ENCODE measurements around the gene DAAM2. TPM values are rescaled to one million over a fixed set of nuclear protein-coding genes. Genes with fewer than 3 reads are reported as not detected.

Gene DAAM2
- polyA plus RNA-seq, 1 of the 3 experiments (the other 2 are of a cell fraction), result 0.20 TPM

DNA sequence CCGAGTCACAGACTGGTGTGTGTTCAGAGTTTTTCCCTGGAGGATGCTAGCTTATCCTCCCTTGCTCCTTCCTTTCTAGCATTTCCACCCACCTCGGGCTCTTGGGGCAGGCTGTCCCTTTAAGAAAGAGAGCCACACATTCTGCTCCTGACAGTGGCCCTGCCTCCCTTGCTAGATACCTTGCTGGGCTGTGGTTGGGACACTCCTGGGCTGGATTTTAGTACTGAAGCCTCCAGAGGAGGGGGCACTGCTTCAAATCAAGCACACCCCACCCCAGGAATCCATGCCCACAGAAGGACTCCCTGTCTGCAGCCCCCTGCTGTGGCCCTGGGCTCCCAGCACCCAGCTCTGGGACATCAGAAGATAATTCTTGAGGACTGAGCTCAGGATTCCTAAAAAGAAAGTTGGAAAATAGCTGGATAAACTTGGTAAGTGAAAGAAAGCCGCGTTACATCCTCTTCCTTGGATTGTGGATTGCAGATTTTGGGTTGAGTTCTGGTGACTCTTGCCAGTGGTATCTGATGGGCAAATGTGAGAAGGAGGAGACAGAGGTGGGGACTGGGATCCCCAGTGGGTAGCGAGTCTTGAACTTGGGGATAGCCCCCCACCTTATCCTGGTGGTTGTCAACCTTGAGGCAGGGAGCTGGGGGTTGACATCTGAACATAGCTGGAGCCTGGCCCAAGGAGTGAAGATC, 29.0 kb downstream of the DAAM2 start:
- Histone ChIP-seq H3K27ac (ENCODE audit: low read depth in 2 of 2, low read length in 1 of 2) (no peak overlapping the region), H3K9me3 (no peaks in the 10 kb centered on the region), H3K4me2 (no peak overlapping the region), H3K4me1 (ENCODE audit: control insufficient read depth in 1 of 2, insufficient read depth in 2 of 2, low read depth in 1 of 2, low read length in 1 of 2) (peaks cover 0 to 16% of the 10 kb centered on the region in 2 experiments; a peak in 1 of 4 replicates), H3K9ac (no peak overlapping the region), H4K20me1 (ENCODE audit: insufficient read depth) (no peaks in the 10 kb centered on the region), H3K79me2 (ENCODE audit: insufficient read depth) (no peaks in the 10 kb centered on the region), H3K9me2 (no peaks in the 10 kb centered on the region), H2AFZ (ENCODE audit: low read depth) (no peak overlapping the region), H3K4me3 (ENCODE audit: low read depth in 2 of 2, low read length in 1 of 2) (no peak overlapping the region), H3K27me3 (ENCODE audit: insufficient read depth) (no peaks in the 10 kb centered on the region), H3F3A (replicated peaks; ENCODE audit: insufficient read depth) (no peaks in the 10 kb centered on the region), H3K36me3 (replicated peaks in 1 of 2; ENCODE audit: control insufficient read depth in 1 of 2, insufficient read depth in 2 of 2, low read length in 1 of 2) (no peaks in the 10 kb centered on the region)
- TF ChIP-seq, protein P1, sequence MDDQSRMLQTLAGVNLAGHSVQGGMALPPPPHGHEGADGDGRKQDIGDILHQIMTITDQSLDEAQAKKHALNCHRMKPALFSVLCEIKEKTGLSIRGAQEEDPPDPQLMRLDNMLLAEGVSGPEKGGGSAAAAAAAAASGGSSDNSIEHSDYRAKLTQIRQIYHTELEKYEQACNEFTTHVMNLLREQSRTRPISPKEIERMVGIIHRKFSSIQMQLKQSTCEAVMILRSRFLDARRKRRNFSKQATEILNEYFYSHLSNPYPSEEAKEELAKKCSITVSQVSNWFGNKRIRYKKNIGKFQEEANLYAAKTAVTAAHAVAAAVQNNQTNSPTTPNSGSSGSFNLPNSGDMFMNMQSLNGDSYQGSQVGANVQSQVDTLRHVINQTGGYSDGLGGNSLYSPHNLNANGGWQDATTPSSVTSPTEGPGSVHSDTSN (IDR thresholded peaks at IDR 0.05), result no peak
- TF ChIP-seq FOSL2 (IDR thresholded peaks at IDR 0.05; ENCODE audit: borderline replicate concordance, low read depth) (no peak), RXRA (IDR thresholded peaks at IDR 0.05; ENCODE audit: borderline replicate concordance, low read depth) (no peak), ELF1 (IDR thresholded peaks at IDR 0.05) (no peak), MEF2A (IDR thresholded peaks at IDR 0.05; ENCODE audit: borderline replicate concordance, low read depth) (no peak), EZH2phosphoT487 (IDR thresholded peaks at IDR 0.05; ENCODE audit: borderline replicate concordance, low read depth) (no peak)
- TF ChIP-seq, protein P2, sequence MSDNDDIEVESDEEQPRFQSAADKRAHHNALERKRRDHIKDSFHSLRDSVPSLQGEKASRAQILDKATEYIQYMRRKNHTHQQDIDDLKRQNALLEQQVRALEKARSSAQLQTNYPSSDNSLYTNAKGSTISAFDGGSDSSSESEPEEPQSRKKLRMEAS (IDR thresholded peaks at IDR 0.05; ENCODE audit: low read depth), result no peak
- POLR2A ChIA-PET, result no interaction called here
- CTCF ChIA-PET, result interaction anchor here (0.6 to 0.8 kb wide), 2 partner anchors 44 to 427 kb away, joined by 3 read pairs; no protein-coding TSS in a partner anchor
- WGBS (ENCODE audit: low lambda C conversion rate), result 54% methylated on average over 4 of the region's 5 CpGs
- no peak for DNase-seq

DNA sequence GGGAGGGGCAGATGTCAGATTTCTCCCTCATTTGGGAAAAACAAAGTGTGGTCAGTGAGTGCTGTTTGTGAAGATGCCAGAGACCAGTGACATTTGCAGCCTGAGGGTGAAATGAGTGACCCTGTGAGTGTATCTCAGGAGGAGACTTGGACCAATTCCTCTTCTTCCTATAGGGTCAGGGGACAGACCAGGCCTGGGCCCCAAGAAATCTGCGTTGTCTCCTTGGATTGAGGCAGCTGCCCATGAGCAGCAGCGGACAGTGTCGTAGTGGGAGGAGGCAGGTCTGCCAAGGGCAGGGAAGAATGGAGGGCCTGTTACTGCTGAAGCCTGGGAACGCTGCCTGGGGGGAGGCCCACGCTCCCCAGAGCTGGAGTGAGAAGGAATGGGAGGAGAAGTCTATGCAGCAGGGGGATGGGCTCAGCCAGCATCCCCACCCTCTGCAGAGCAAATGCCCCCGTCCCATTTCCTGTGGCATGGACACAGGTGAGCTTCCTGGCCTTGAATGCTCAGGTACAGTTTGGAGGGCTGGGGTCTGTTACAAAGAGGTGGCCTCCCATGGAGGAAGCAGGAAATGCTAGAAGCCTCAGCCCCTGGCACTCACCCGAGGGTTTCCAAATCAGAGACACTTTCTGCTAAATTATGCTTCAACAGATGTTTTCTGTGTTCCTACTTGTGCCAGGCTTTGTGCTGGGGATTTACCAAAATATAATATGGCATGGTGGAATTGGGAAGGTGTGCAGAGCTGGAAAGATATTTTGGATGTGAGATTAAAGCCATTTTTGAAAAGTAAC, 29.8 kb downstream of the DAAM2 start:
- H4K20me1 ChIP-seq (ENCODE audit: insufficient read depth), result no peaks in the 10 kb centered on the region
- no peaks in the 10 kb centered on the region for H3K9me3 ChIP-seq
- POLR2A ChIA-PET, result no interaction called here
- H2AFZ ChIP-seq (ENCODE audit: low read depth), result no peak overlapping the region
- TF ChIP-seq, protein P3, sequence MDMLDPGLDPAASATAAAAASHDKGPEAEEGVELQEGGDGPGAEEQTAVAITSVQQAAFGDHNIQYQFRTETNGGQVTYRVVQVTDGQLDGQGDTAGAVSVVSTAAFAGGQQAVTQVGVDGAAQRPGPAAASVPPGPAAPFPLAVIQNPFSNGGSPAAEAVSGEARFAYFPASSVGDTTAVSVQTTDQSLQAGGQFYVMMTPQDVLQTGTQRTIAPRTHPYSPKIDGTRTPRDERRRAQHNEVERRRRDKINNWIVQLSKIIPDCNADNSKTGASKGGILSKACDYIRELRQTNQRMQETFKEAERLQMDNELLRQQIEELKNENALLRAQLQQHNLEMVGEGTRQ (IDR thresholded peaks at IDR 0.05; ENCODE audit: borderline replicate concordance, low read depth, low read length), result no peak
- TF ChIP-seq, protein P4, sequence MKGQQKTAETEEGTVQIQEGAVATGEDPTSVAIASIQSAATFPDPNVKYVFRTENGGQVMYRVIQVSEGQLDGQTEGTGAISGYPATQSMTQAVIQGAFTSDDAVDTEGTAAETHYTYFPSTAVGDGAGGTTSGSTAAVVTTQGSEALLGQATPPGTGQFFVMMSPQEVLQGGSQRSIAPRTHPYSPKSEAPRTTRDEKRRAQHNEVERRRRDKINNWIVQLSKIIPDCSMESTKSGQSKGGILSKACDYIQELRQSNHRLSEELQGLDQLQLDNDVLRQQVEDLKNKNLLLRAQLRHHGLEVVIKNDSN (IDR thresholded peaks at IDR 0.05; ENCODE audit: borderline replicate concordance, low read depth), result no peak
- TF ChIP-seq RCOR1 (IDR thresholded peaks at IDR 0.05; ENCODE audit: low read length), result no peak
- no peak for TF ChIP-seq POLR2AphosphoS5 (IDR thresholded peaks at IDR 0.05; ENCODE audit: low read depth, low read length)
- no peak for TF ChIP-seq SIN3A (IDR thresholded peaks at IDR 0.05; ENCODE audit: borderline replicate concordance, low read depth, low read length)
- TF ChIP-seq, protein P1 (IDR thresholded peaks at IDR 0.05), result no peak
- no peak for TF ChIP-seq SMC3 (IDR thresholded peaks at IDR 0.05; ENCODE audit: low read depth, low read length)
- CTCF ChIA-PET, result interaction anchor here (0.6 to 0.8 kb wide), 2 partner anchors 43 to 428 kb away, joined by 3 read pairs; no protein-coding TSS in a partner anchor
- no peaks in the 10 kb centered on the region for H3F3A ChIP-seq (replicated peaks; ENCODE audit: insufficient read depth)
- H3K9ac ChIP-seq, result no peak overlapping the region
- H3K4me1 ChIP-seq (ENCODE audit: control insufficient read depth in 1 of 2, insufficient read depth in 2 of 2, low read depth in 1 of 2, low read length in 1 of 2), result peaks cover 0 to 16% of the 10 kb centered on the region in 2 experiments; a peak in 1 of 4 replicates
- no peak overlapping the region for H3K27ac ChIP-seq (ENCODE audit: low read depth in 2 of 2, low read length in 1 of 2)
- no peak overlapping the region for H3K4me3 ChIP-seq (ENCODE audit: low read depth in 2 of 2, low read length in 1 of 2)
- no peaks in the 10 kb centered on the region for H3K9me2 ChIP-seq
- no peak for DNase-seq
- H3K27me3 ChIP-seq (ENCODE audit: insufficient read depth), result no peaks in the 10 kb centered on the region
- no peaks in the 10 kb centered on the region for H3K79me2 ChIP-seq (ENCODE audit: insufficient read depth)
- no peak overlapping the region for H3K4me2 ChIP-seq
- 63% methylated on average over 7 of the region's 7 CpGs for WGBS (ENCODE audit: low lambda C conversion rate)
- no peaks in the 10 kb centered on the region for H3K36me3 ChIP-seq (replicated peaks in 1 of 2; ENCODE audit: control insufficient read depth in 1 of 2, insufficient read depth in 2 of 2, low read length in 1 of 2)
